Breast epithelium (tissue), 3 donors: ENCODE measurements around the gene PCA3.

Experiments
- CTCF ChIP-seq, 3 donors: fragments of 450-650 bp; IDR thresholded peaks; one replicate each; pipeline ENCODE4 v1.5.1; 2016 to 2017; ENCODE audit warnings: antibody characterized with exemption in 3 of 3, mild to moderate bottlenecking in 3 of 3, moderate library complexity in 3 of 3
- POLR2A ChIP-seq: fragments of 450-650 bp; IDR thresholded peaks from one replicate; pipeline ENCODE4 v1.6.1; 2016; ENCODE audit warnings: antibody characterized with exemption, mild to moderate bottlenecking, moderate library complexity
- POLR2AphosphoS5 ChIP-seq, 3 donors: sonication (generic); formaldehyde crosslinking; IDR thresholded peaks; one replicate each; pipeline ENCODE4 v1.6.1; 2017; ENCODE audit warnings: antibody characterized with exemption in 3 of 3

- TF ChIP-seq CTCF (IDR thresholded peaks at IDR 0.05), result no peak
- no peak for TF ChIP-seq POLR2AphosphoS5 (IDR thresholded peaks at IDR 0.05)
- no peak for TF ChIP-seq POLR2A
These were observed 23.4 kb downstream of the PCA3 start for GRCh38 chr9:76787677-76788076.
